ENCODE measurements around the gene HORMAD2. TPM values are rescaled to one million over a fixed set of nuclear protein-coding genes. Genes with fewer than 3 reads are reported as not detected.

Gene HORMAD2
- total and polyA plus RNA-seq, 2 donors (not counting 3 experiments of a cell fraction or from before 2014, with no cell fraction given): not detected

GRCh38 chr22:30116362-30117117 lies 36.3 kb downstream of the HORMAD2 start:
- H3K9me1 ChIP-seq (replicated peaks; ENCODE audit: control insufficient read depth, extremely low read depth, insufficient read depth, low read length): no peaks in the 10 kb centered on the region
- intact Hi-C loops (cut with micrococcal nuclease) (no loop called here), dilution Hi-C loops (cut with MboI; ENCODE audit: extremely low pct_ligation_motif_present, low sequenced_read_pairs) (no loop called here)
- H2AFZ ChIP-seq (ENCODE audit: low read depth, low read length): no peak overlapping the region
- H3K4me2 ChIP-seq (ENCODE audit: insufficient read depth, low read length): no peak overlapping the region
- TF ChIP-seq, protein P1, sequence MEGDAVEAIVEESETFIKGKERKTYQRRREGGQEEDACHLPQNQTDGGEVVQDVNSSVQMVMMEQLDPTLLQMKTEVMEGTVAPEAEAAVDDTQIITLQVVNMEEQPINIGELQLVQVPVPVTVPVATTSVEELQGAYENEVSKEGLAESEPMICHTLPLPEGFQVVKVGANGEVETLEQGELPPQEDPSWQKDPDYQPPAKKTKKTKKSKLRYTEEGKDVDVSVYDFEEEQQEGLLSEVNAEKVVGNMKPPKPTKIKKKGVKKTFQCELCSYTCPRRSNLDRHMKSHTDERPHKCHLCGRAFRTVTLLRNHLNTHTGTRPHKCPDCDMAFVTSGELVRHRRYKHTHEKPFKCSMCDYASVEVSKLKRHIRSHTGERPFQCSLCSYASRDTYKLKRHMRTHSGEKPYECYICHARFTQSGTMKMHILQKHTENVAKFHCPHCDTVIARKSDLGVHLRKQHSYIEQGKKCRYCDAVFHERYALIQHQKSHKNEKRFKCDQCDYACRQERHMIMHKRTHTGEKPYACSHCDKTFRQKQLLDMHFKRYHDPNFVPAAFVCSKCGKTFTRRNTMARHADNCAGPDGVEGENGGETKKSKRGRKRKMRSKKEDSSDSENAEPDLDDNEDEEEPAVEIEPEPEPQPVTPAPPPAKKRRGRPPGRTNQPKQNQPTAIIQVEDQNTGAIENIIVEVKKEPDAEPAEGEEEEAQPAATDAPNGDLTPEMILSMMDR (IDR thresholded peaks at IDR 0.05; ENCODE audit: extremely low read depth in 1 of 2, insufficient read depth in 1 of 2, low read depth in 1 of 2, low read length in 2 of 2): no peak
- TF ChIP-seq MYC (IDR thresholded peaks at IDR 0.05; ENCODE audit: low read depth, low read length): no peak
- TF ChIP-seq JUN (IDR thresholded peaks at IDR 0.05; ENCODE audit: borderline replicate concordance, insufficient read depth, insufficient read length, low read depth): no peak
- no peak for TF ChIP-seq POLR2AphosphoS5 (IDR thresholded peaks at IDR 0.05; ENCODE audit: insufficient read depth, low read depth, low read length)
- TF ChIP-seq, protein P2, sequence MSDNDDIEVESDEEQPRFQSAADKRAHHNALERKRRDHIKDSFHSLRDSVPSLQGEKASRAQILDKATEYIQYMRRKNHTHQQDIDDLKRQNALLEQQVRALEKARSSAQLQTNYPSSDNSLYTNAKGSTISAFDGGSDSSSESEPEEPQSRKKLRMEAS (IDR thresholded peaks at IDR 0.05; ENCODE audit: insufficient read depth, insufficient read length): no peak
- TF ChIP-seq POLR2A (IDR thresholded peaks at IDR 0.05; ENCODE audit: low read depth, low read length): no peak
- no peak for TF ChIP-seq FOS (IDR thresholded peaks at IDR 0.05; ENCODE audit: borderline replicate concordance, insufficient read depth, low read length)
- no peak for TF ChIP-seq EZH2 (IDR thresholded peaks at IDR 0.05; ENCODE audit: borderline replicate concordance, low read depth, low read length, severe bottlenecking)
- TF ChIP-seq GATA2 (IDR thresholded peaks at IDR 0.05; ENCODE audit: insufficient read depth, insufficient read length, low read depth, low read length): no peak
- H3K4me3 ChIP-seq (replicated peaks in 1 of 3; ENCODE audit: insufficient read depth in 1 of 3, low read depth in 1 of 3, low read length in 3 of 3): no peak overlapping the region
- BruUV-seq (replicated peaks): no TSS peak
- no peaks in the 10 kb centered on the region for H4K20me1 ChIP-seq (replicated peaks; ENCODE audit: control insufficient read depth, extremely low read depth, insufficient read depth, low read length)
- peaks cover 19 to 20% of the 10 kb centered on the region in 2 experiments for H3K27me3 ChIP-seq (ENCODE audit: control insufficient read depth in 2 of 2, insufficient read depth in 2 of 2, low read length in 2 of 2)
- H3K4me1 ChIP-seq (ENCODE audit: control insufficient read depth, extremely low read depth, insufficient read depth, low read length): no peaks in the 10 kb centered on the region
- no peaks in the 10 kb centered on the region for H3K36me3 ChIP-seq (ENCODE audit: control insufficient read depth in 2 of 2, extremely low read depth in 1 of 2, insufficient read depth in 2 of 2, low read length in 2 of 2)
- FAIRE-seq: no peak
- CTCF ChIA-PET: interaction anchor here (0.7 to 1.5 kb wide), 4 partner anchors 9 to 139 kb away, joined by 4 to 11 read pairs (median 5); no protein-coding TSS in a partner anchor
- DNase-seq (ENCODE audit: low read depth, low spot score): no peak
- POLR2A ChIA-PET: no interaction called here
- H3K79me2 ChIP-seq (ENCODE audit: control insufficient read depth, insufficient read depth, low read length): no peaks in the 10 kb centered on the region
- H3K9ac ChIP-seq (replicated peaks; ENCODE audit: extremely low read depth, insufficient read depth, low read length): no peak overlapping the region
- H3K27ac ChIP-seq (ENCODE audit: insufficient read depth, low read depth, low read length): no peak overlapping the region
- H3K9me3 ChIP-seq (replicated peaks; ENCODE audit: control insufficient read depth, insufficient read depth, low read length): no peaks in the 10 kb centered on the region

Data from endothelial cell of umbilical vein (primary cell).